ENCODE results near the gene FAM229B.
"Not testable (repeated sequence)": the region's sequence is repeated elsewhere in the genome, so short reads cannot be mapped to it uniquely, and the experiment has no call there.

The FAM229B gene

GRCh38 chr6:112065426-112065986, 21.9 kb upstream of the FAM229B start:
- DNase-seq, result no peak

- no peak for DNase-seq
These were observed 20.8 kb upstream of the FAM229B start for GRCh38 chr6:112066606-112067005.

DNA sequence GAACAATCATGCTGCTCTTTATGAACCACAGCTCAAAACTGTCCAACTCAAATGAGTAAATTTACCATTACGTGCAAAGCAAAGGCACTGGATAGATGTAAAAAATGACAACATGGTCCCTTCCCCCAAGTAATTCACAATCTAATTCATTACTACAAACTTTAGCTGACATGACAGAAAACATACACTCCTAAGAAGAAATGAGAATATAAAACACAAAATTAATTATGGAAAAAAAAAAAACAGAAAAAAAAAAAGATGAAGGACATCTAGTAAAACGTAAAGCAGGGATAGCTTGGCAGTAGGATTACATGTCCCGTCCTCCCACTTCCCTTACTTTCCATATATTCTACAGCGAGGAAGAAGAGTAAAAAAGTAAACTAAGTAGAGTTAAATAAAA, 5.8 kb upstream of the FAM229B start:
- no peak for DNase-seq

GRCh38 chr6:112085286-112086065, 1.9 kb upstream of the FAM229B start:
- DNase-seq, result no peak

- no peak for DNase-seq
These were observed 651 bp upstream of the FAM229B start for GRCh38 chr6:112086744-112087135.

DNA sequence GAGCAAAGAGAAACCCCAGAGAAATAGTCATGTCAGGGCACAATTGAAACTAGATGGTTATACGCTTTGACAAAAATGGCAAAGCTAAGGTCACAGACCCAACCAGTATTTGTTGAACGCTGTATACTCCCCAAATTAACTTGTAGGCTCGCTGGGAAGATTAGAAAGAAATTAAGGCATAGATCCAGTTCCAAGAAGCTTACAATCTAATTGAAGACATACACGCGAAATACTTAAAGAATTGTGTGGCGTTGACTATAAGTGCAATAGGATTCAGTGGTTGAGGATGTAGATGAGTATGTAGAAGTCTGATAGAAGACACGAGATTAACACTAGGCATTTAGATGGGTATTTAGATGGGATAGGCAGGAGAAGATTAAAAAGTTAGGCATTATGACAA, 525 bp downstream of the FAM229B start:
- no peak for DNase-seq

- no peak for DNase-seq
These were observed 9.5 kb downstream of the FAM229B start for GRCh38 chr6:112096901-112097300.

- DNase-seq, result no peak
These were observed 13.2 kb downstream of the FAM229B start for GRCh38 chr6:112100561-112100960.

- DNase-seq, result not testable (repeated sequence)
These were observed 18.6 kb downstream of the FAM229B start for GRCh38 chr6:112106026-112106425.

DNA sequence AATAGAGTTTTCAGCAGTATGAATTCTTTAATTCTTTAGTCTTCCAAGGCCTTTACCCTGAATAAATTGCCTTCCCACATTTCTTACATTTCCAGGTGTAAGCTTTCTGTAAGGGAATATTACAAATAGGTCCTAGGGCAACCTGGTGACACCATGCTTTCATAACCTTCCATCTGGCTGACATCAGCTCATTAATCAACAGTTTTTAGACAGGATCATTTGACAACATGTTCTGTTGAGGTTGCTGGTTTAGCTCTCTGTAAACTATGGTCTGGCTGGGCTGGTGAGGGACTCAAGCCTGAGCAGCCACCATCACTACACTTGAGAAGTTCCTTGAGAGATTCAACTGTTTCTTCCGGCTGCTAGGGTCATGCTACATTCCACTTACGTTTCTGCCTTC, 19.2 kb downstream of the FAM229B start:
- no peak for DNase-seq

DNA sequence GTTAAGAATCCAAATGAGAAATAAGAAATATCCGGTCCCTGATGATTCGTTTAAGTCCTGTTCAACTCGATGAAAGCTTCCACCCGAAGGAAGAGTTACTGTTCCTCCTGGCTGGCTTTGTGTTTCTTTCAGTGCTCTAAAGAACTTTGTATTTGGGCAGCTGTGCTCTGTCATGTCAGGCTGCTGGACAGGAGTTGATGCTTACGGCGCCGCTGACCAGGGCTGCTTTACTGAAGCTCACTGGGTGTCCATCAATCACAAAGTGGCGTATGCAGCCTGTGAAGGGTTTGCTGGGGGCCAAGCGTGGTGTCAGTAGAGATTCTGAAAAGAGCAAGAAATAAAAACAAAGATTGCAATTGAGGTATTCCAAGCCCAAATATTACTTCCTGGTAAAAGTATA, 21.9 kb downstream of the FAM229B start:
- no peak for DNase-seq

DNA sequence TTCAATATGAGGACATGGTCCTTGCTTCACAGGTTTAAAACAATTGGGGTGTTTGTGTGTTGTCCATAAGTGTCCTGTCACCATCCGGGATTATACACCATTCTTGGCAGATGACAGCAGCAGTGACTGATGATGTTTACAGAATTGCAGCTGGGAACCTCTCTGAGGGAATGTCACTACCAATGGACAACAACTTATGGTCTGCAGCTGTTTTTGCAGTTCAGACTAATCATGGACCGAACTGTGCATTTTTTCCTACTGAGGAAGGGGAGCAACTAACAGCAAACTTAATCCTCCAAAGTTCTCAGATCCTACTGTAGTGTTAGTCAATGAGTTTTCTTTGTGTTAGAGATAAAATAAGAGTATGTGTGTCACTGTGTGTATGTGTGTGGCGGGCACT, 26.0 kb downstream of the FAM229B start:
- DNase-seq, result no peak

DNA sequence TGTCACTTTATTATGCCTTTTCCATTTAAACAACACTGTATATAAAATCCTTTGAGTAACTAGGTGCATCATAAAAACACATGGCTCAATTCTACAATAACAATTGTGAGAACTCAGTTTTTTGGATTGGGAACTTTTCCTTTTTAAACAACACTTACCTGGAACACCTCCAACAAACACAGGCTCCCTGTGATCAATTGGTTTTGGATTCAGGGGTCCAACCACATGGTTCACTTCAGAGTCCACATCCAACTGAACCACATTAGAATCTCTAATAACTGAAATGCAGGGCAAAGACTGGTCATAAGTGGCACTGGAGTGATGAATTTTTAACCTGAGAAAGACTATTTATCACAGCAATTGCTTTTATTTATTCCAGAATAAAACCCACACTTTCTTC, 26.5 kb downstream of the FAM229B start:
- no peak for DNase-seq

- DNase-seq, result no peak
These were observed 27.3 kb downstream of the FAM229B start for GRCh38 chr6:112114577-112115223.

- DNase-seq, result no peak
These were observed 28.8 kb downstream of the FAM229B start for GRCh38 chr6:112116221-112116620.

DNA sequence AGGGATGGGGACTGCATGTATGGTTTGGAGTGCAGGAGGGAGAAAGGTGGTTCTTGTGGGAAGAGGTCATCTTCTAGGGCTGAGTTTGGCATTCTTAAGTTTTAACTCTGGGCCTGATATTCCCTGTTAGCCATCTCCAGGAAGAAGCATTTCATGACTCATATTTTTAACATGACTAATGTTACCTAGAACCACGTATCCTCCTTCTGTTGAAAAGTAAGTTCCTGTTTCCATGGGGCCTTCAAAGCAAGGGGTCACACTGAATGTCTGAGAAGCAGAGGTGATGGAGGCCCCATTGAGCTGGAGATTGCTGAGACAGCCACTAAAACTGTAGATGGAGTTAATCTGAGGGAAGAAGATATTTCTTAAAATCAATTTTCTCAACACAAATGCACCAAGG, 30.2 kb downstream of the FAM229B start:
- no peak for DNase-seq

- no peak for DNase-seq
These were observed 30.6 kb downstream of the FAM229B start for GRCh38 chr6:112118034-112118433.

DNA sequence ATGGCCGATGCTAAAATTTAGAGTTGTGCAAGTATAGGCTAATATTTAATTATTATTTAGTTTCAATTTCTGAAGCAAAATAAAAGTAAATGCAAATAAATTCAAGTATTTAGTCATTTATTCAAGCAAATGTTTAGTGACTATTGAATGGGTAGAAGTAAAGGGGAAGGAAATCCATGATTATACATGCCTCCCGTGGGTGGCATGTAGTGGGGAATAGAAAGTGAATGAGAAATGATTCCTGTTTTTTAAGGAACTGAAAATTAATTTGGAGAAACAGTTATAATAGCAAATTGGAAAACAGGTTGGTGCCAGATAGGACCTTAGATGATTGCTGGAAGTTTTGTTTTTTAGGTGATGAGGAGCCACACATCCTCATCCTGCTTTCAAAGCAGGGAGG, 35.4 kb downstream of the FAM229B start:
- no peak for DNase-seq

- no peak for DNase-seq
These were observed 36.6 kb downstream of the FAM229B start for GRCh38 chr6:112123982-112124381.

DNA sequence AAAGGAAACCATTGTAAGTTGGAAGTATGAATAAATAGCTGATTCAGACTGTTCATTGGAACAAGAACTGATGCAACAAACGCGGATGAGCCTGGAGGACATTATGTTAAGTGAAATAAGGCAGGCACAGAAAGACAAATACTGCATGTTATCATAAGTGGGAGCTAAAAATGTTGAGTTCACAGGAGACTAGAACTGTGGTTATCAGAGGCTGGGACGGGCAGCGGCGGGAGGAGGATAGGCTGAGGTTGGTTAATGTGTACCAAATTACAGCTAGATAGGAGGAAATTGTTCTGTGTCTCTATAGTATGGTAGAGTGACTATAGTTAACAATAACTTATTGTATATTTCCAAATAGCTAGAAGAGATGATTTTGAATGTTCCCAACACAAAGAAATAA, 40.8 kb downstream of the FAM229B start:
- DNase-seq, result no peak

DNA sequence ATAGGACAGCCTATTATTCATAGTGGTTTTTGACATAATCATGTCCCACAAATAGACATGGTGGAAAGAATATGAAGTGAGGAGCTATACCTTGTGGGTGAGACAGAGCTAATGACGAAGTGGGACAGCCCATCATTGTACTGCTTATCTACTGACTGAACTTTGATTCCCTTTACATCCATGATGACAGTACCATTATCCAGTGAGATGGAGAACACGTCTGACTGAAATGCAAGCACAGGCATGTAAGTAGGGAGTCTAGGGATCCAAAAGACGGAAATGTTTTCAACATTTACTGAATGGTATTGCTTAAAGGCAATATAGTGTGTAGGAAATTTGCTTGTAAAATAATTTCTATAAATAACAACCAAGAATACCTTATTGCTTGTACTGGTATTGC, 43.5 kb downstream of the FAM229B start:
- DNase-seq, result no peak

DNA sequence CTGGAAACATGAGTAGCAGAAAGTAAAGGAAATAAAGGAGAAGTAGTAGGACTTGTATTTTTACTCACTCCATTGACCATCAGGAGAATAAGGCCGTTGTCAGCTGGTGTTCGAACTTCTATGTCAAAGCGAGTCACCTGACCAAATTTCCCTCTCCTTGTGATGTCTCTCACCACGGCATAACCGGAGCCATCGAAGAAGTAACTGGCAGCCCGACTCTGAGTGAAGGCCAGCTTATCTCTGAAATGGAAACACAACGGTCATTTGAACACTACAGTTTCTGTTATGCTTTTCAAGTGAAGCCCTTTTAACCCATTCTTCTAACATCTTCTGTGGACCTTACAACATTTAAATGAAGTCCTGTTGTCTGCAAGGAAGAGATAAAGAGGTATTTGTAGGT, 51.7 kb downstream of the FAM229B start:
- no peak for DNase-seq

DNA sequence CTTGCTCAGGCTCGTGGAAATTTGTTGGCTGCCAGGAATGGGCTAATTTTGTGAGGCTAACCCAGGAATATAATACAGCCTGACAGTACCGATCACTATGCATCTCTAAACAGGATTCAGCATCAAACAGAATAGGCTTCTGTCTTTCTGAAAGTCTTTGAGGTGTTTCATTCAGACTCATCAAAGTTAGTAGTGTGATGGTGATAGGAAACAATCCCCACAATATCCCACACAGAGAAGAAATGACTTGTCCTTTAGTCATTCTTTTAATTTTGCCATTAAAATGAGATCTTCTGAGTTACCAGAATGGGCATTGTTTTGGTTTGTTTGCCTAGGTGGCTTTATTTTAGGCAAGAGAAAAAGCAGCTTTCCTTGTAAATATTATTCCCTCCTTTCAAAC, 54.3 kb downstream of the FAM229B start:
- no peak for DNase-seq

DNA sequence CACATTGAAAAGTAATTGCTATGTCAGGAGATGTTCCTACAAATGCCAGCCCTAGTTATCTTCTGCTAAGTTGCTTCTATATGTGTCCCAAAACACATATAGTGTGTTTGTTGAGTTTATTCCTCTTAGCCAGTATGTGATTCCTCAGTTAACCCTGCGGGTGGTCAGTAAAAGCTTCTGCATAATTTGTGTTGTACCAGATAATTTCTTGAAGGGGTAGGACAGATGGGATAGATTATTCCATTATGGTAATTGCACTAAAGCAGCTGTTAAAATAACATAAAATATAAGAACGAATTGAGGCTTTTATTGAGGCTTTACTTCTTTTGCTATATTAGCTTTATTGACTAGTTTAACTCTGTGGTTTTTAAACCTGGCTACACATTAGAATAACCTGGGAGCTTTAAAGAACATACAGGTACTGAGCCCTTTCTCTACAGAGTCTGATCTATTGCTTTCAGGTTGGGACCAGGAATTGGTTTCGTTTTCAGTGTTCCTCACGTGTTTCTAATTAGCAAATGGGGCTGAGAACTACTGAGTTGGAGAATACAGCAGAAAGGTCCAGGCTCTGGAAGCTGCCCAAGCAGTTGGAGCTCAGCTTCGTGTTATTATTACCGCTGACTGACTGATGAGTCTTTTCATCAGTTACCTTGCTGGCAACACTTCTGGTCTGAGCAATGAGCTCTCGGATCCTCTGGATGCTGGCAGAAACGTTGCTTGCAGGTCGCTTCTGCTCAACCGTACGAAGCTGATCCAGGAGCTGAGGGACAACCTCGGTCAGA, 56.9 kb downstream of the FAM229B start:
- no peak for DNase-seq
